Loucy (cell line): ENCODE data around the gene PLCL1.

Experiments used
- CTCF ChIP-seq: fragments of 200-600 bp; sonication (generic); conservative IDR thresholded peaks from 2 replicates; pipeline ENCODE4 v1.5.1; 2014; ENCODE audit warnings: mild to moderate bottlenecking, antibody characterized with exemption, low read length
- EZH2phosphoT487 ChIP-seq: fragments of 200-600 bp; IDR thresholded peaks from 2 replicates; pipeline ENCODE4 v1.6.1; 2018; ENCODE audit warnings: antibody characterized with exemption, mild to moderate bottlenecking, moderate library complexity, borderline replicate concordance

- TF ChIP-seq CTCF (no peak), EZH2phosphoT487 (no peak)
Measured at GRCh38 chr2:197944416-197945096, 140.2 kb downstream of the PLCL1 start.
